Right atrium auricular region (tissue), 2 donors: ENCODE data around the gene SHLD1. TPM values are rescaled to one million over a fixed set of nuclear protein-coding genes. Genes with fewer than 3 reads are reported as not detected.
"Not testable (repeated sequence)": the region's sequence is repeated elsewhere in the genome, so short reads cannot be mapped to it uniquely, and the experiment has no call there.

Source experiments
- DNase-seq: peaks from one replicate; pipeline ENCODE4 v3.0.0-alpha.2; 2019; ENCODE audit warnings: low spot score
- H3K27ac ChIP-seq, 2 donors: fragments of 200-600 bp; sonication (generic); 1 replicate in 1 of 2; 2 replicates in 1 of 2; pipeline ENCODE4 v1.5.1; 2016 to 2019
- H3K27me3 ChIP-seq, 2 donors: fragments of 200-600 bp; sonication (generic); one replicate each; pipeline versions ENCODE4 v1.5.1 to v1.6.0; 2017 to 2019
- H3K36me3 ChIP-seq: fragments of 200-600 bp; sonication (generic); one replicate; pipeline ENCODE4 v1.5.1; 2016
- H3K4me1 ChIP-seq, 2 donors: fragments of 200-600 bp; sonication (generic); one replicate each; pipeline versions ENCODE4 v1.5.1 to v1.6.0; 2017 to 2019
- H3K4me3 ChIP-seq, 2 donors: fragments of 200-600 bp; sonication (generic); 1 replicate in 1 of 2; 2 replicates in 1 of 2; pipeline ENCODE4 v1.5.1; 2017 to 2019; ENCODE audit warnings: mild to moderate bottlenecking in 1 of 2, moderate library complexity in 1 of 2
- H3K9me3 ChIP-seq, 2 donors: fragments of 200-600 bp; sonication (generic); one replicate each; pipeline ENCODE4 v1.5.1; 2019
- CTCF ChIP-seq, 2 donors: fragments of 200-600 bp; sonication (generic); IDR thresholded peaks; one replicate each; pipeline ENCODE4 v1.5.1; 2019; ENCODE audit warnings: antibody characterized with exemption in 2 of 2
- total RNA-seq, 2 donors: library from RNA; depleted of rRNA; stranded (reverse); fragments of >200 nt; gene quantifications; one replicate each; pipeline ENCODE4 v1.1.0, GENCODE V29; 2016

SHLD1 gene
- total RNA-seq, 2 donors from 2014 or later, result 4.7 to 9.6 TPM

- Histone ChIP-seq H3K36me3 (no peaks in the 10 kb centered on the region), H3K27ac (no peak overlapping the region), H3K9me3 (no peaks in the 10 kb centered on the region), H3K4me1 (peaks cover 0 to 20% of the 10 kb centered on the region in 2 donors), H3K4me3 (no peak overlapping the region), H3K27me3 (no peaks in the 10 kb centered on the region)
- TF ChIP-seq CTCF (IDR thresholded peaks at IDR 0.05), result no peak
- DNase-seq, result no peak
These were observed 29.5 kb upstream of the SHLD1 start for GRCh38 chr20:5720696-5721095.

GRCh38 chr20:5721356-5721755 is 28.8 kb upstream of the SHLD1 start:
- not testable (repeated sequence) for H3K4me3 ChIP-seq, H3K36me3 ChIP-seq, H3K27ac ChIP-seq, H3K27me3 ChIP-seq, H3K9me3 ChIP-seq, DNase-seq
- peaks cover 0 to 20% of the 10 kb centered on the region in 2 donors for H3K4me1 ChIP-seq

GRCh38 chr20:5722927-5723326 is 27.3 kb upstream of the SHLD1 start:
- Histone ChIP-seq H3K4me1 (peaks cover 0 to 20% of the 10 kb centered on the region in 2 donors), H3K4me3 (no peak overlapping the region), H3K27me3 (no peaks in the 10 kb centered on the region), H3K36me3 (no peaks in the 10 kb centered on the region), H3K9me3 (no peaks in the 10 kb centered on the region), H3K27ac (no peak overlapping the region)
- no peak for TF ChIP-seq CTCF (IDR thresholded peaks at IDR 0.05)
- no peak for DNase-seq

- peak overlapping the region in 1 of 2 donors; percentile 43 for H3K27ac ChIP-seq
- not testable (repeated sequence) for H3K4me3 ChIP-seq, H3K4me1 ChIP-seq, H3K9me3 ChIP-seq, H3K36me3 ChIP-seq, DNase-seq, H3K27me3 ChIP-seq
These were observed 25.1 kb upstream of the SHLD1 start for GRCh38 chr20:5725183-5725463.

- no peak overlapping the region for H3K27ac ChIP-seq
- TF ChIP-seq CTCF (IDR thresholded peaks at IDR 0.05), result no peak
- H3K4me1 ChIP-seq, result peaks cover 0 to 7% of the 10 kb centered on the region in 2 donors
- H3K9me3 ChIP-seq, result no peaks in the 10 kb centered on the region
- no peak for DNase-seq
- H3K27me3 ChIP-seq, result no peaks in the 10 kb centered on the region
- H3K36me3 ChIP-seq, result no peaks in the 10 kb centered on the region
- H3K4me3 ChIP-seq, result no peak overlapping the region
These were observed 23.1 kb upstream of the SHLD1 start for GRCh38 chr20:5727018-5727515.

- Histone ChIP-seq H3K36me3 (no peaks in the 10 kb centered on the region), H3K9me3 (no peaks in the 10 kb centered on the region), H3K4me3 (no peak overlapping the region), H3K27me3 (no peaks in the 10 kb centered on the region), H3K4me1 (peaks cover 0 to 12% of the 10 kb centered on the region in 2 donors), H3K27ac (no peak overlapping the region)
- no peak for DNase-seq
- TF ChIP-seq CTCF (IDR thresholded peaks at IDR 0.05), result no peak
These were observed 20.9 kb upstream of the SHLD1 start for GRCh38 chr20:5729348-5729747.

GRCh38 chr20:5730131-5730530 is 20.1 kb upstream of the SHLD1 start:
- Histone ChIP-seq H3K27me3 (no peaks in the 10 kb centered on the region), H3K27ac (no peak overlapping the region), H3K9me3 (no peaks in the 10 kb centered on the region), H3K4me3 (no peak overlapping the region), H3K4me1 (peaks cover 0 to 12% of the 10 kb centered on the region in 2 donors), H3K36me3 (no peaks in the 10 kb centered on the region)
- TF ChIP-seq CTCF (IDR thresholded peaks at IDR 0.05), result no peak
- DNase-seq, result no peak
